Measurements from ENCODE around the gene TMEM74B. TPM values are rescaled to one million over a fixed set of nuclear protein-coding genes. Genes with fewer than 3 reads are reported as not detected.
A peak's percentile ranks its signal among the peaks of the same experiment; 100 is the strongest.

TMEM74B gene
- polyA plus RNA-seq, 4 donors: 1.5 to 5.5 (median 3.7) TPM

DNA sequence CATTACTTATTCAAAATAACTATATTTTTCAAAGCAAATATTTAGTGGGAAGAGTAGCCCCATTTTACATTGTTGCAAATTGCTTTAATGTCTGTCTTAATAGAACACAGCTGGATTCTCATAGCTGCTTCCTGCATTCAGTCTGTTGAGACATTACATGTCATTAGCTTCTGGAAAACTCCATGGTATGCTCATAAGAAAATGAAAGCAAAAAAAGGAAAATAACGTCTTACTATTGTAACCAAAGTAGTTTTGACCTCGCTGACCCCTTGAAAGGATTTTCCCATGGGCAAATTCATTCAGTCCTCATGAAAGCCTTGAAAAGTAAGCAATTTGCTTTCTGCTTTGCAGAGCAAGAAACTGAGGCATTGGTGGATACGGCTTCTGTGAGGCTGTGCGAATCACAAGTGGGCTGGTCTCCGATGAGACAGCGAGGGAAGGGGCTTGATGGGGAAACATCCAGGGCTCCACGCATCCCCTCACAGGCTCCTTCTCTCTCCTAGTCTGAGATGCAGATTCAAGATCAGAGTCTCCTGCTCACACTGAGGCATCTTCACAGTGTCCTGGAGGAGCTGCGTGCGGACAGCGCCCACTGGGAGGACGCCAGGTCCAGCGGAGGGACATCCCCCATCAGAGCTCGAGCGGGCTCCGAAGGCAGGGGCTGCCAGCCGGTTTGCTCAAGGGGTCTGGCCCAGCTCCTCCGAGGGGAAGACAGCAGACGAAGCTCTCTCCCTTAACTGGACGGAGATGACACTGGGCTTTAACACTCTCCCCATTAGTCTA lies 21.8 kb upstream of the TMEM74B start:
- DNase-seq (ENCODE audit: low read depth in 4 of 4, low spot score in 2 of 4): no peak

DNA sequence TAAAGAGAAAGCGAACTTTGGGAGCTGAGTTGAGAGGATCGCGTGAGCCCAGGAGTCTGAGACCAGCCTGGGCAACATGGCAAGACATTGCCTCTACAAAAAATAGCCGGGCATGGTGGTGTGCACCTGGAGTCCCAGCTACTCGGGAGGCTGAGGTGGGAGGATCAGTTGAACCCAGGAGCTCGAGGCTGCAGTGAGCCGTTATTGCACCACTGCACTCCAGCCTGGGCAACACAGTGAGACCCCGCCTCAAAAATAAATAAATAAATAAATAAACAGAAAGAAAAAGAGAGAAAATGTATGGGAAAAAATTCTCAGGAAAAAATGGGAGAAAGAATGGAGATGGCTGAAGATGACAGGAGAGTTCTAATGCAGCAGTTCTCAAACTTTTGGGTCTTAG lies 21.0 kb upstream of the TMEM74B start:
- no peak for DNase-seq (ENCODE audit: low read depth in 4 of 4, low spot score in 2 of 4)

DNA sequence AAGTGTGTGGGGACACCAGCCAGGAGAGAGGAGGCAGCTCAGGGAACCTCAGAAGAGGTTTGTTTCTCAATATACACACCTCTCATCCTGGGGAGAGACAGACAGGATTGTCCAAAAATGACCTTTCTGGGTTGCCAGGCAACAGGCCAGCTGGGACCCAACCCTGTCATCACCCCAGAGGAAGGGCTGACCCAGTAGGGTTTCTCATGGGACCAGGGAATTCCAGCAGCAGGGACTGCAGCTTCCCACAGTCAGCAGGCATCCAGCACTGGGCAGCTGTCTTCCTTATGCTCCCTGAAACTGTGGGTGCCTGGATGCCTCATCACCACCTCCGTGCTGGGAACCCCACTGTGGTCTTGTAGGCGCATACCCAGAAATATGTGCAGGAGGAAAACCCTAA lies 19.8 kb upstream of the TMEM74B start:
- DNase-seq (ENCODE audit: low read depth in 4 of 4, low spot score in 2 of 4): no peak

DNA sequence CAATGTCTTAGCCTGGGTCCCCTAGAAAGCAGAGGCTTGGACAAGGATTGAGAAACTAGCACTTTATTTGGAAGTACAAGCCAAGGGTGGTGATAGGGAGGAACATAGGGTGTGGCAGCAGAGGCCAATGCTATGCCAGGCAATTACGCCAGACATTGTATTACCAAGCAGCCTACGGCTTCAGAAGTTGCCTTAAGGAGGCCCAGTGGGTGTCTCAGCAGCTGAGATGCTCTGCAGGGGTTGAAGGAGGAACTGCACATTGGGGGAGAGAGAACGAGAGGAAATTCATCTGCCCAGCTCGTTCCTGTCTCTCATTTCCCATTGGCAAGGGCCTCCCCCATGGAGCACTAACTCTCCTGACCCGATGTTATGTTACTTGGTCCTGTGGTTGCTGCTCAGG lies 19.3 kb upstream of the TMEM74B start:
- no peak for DNase-seq (ENCODE audit: low read depth in 4 of 4, low spot score in 2 of 4)

DNA sequence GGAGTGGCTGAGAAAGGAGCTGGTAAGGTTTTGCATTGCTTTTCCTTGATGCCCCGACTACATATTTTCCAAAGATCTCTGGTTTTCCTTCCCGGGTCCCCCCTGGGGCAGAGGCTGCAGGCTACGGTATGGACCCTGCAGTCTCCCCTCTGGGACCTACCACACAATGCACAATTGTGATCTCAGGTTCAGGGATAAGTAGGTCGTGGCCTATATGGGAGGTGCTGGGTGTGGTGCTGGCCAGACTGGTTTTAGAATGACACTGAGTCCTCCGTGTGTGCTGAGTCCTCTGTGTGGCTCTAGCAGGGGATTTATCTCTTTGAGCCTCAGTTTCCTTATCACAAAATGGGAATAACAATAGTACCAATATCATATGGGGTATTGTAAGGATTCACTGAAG lies 18.8 kb upstream of the TMEM74B start:
- no peak for DNase-seq (ENCODE audit: low read depth in 4 of 4, low spot score in 2 of 4)

DNA sequence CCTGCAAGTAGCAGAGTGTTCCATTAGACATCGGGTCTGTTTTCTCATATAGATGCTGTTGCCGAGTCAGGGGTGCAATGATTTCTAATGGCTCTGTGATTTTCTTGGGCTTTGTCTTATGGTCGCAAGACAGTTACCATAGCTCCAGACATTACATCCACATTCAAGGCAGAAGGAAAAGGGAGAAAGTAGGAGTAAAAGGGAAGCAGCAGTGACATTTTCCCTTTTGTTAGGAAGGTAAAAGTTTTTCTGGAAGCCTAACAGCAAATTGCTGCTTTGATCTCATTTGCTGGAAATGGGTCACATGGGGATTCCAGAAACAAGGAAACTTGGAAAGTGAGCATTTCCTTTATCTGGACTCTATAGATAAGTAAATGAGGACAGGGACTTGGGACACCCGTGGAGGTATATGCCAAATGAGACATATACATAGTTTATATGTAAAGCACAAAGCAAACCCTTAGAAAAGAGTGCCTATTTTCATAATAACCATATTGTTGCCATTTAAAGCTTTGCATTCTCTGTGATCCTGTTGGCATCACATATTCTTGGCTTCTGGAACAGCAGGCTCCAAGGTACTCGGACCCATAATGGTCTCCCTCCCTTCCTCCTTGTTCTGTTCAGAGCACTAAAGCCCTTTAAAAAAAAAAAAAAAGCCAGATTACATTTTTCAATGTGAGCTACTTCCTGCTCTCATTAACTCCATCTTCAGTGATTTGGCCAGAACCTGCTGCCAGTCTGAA lies 18.2 kb upstream of the TMEM74B start, which contains the start of gene C20orf202:
C20orf202 (plus strand) TSS at position 693 of the 743 bp plus-strand sequence. CDS start 132 bp downstream, outside the sequence.
- DNase-seq (ENCODE audit: low read depth in 4 of 4, low spot score in 2 of 4): no peak

DNA sequence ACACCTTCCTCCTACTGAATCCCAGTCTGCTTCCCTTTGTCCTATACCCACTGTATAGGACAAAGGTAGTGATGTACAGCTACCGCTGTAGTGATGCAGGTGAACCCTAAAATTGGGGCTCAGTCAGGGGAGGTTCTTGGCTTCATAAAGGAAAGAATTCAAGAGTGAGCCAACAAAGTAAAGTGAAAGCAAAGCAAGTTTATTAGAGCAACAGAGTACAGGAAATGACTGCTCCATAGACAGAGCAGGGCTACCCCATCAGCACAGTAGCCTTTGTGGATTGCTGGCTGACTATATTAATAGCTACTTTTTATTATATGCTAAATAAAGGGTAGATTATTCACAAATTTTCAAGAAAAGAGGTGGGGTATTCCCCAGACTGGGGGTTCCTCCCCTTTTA lies 15.2 kb upstream of the TMEM74B start:
- DNase-seq (ENCODE audit: low read depth in 4 of 4, low spot score in 2 of 4): no peak

DNA sequence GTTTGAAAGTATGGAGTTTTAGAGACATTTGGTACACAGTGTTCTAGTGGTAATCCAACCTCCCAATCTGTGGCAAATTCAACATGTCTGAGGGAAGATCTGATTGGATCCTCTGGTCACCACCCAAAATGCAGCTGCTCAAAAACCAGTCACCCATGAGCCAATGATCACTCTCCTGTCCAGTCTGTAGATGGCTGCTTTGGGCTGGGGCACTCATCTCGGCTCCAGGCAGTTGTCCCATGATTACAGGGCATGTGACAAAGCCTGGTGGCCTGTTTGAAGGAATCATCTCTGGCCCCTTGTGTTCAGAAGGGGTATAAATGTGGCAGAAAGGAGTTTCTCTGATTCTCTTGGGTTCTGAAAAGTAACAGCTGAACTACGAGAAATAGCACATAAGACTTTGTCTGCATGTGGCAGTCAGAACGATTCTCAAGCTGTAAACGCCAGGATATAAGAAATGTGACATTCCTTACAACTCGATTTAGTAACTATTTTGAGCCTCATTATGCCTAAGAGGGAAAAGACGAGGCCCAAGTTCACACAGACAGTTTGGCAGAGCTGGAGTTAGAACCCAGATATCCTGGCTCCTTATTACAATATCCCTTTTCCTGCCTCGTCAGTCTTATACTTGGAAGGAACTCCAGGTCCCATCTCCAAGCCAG lies 14.6 kb upstream of the TMEM74B start:
- DNase-seq (ENCODE audit: low read depth in 4 of 4, low spot score in 2 of 4): no peak

DNA sequence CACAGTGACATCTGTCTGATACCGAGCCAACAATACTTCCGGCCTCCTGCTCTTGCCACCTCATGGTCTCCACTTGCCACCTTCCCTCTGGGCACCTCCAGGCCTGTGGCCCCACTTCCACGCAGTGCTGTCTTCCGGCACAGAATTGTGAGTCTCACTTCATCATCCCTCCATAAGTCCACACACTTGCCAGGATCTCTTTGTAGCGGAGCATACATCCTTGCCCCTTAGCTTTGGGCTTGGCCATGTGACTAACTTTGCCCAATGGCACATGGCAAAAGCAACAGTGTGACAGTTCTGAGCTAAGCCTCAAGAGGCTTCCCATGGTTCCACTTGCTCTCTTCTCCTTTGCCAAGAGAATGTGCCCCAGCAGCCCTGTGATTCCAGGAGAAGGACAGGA lies 14.0 kb upstream of the TMEM74B start:
- no peak for DNase-seq (ENCODE audit: low read depth in 4 of 4, low spot score in 2 of 4)

DNA sequence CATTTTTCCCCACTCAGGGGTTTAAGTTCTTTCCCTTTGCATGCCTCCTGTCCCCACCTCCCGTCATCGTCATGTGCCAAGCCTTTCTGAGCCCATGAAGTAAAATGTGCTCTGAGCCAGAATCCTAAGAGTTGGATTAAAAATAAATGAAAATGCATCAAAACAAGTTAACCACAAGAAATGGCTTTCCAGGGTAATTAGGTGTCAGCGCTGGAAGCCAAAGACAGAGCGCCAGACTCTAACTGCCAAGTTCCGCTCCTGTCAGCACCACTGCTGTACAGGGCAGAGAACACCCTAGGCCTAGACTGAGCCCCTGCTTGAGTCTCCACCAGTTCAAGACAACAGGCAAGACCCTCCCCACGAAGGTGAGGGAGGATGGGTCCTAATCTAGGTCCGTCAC lies 13.0 kb upstream of the TMEM74B start:
- no peak for DNase-seq (ENCODE audit: low read depth in 4 of 4, low spot score in 2 of 4)

DNA sequence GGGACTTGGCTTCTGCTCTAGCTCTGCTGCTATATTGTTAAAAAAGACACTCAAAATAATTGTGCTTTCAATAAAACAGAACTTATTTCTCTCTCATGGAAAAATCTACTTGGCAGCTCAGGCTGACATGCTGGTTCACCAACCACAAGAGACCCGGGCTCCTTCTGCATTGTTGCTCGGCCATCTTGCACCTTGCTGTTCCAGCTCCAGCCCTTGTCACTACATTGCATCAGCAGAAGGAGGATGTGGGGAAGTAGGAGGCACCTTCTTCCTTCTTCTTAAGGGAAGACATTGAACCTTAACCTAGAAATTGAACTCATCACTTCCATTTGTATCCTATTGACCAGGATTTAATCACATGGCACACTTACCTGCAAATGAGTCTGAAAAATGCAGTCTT lies 11.9 kb upstream of the TMEM74B start:
- no peak for DNase-seq (ENCODE audit: low read depth in 4 of 4, low spot score in 2 of 4)

DNA sequence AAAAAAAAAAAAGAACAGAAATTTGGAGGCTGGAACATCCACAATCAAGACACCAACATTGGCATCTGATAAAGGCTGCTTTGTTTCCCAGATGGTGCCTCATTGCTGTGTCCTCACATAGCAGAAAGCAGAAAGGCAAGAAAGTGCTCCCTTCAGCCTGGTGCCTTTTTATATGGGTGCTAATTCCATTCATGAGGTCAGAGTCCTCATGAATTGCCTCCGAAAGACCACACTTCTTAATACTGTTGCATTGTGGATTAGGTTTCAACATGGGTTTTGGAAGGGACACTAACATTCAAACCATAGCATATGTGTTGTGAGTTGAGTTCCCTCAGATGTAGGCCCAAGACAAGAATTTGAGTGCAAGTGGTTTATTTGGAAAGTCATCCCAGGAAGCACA lies 10.4 kb upstream of the TMEM74B start:
- DNase-seq (ENCODE audit: low read depth in 4 of 4, low spot score in 2 of 4): no peak

DNA sequence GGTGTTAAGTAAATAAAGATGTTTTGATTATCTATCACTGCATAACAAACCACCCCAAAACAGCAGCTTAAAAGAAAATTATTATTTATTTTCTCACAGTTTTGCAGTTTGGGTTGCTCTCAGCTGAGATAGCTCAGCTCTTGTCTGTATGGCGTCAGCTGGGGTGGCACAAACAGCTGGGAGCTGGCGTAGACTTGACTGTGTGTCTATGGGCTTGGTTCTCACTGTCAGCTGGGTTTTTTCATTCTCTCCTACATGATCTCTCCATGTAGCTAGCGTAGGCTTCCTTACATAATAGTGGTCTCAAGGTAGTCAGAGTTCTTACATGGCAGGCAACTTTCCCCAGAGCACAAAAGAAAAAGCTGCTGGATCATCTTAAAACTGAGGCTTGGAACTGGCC lies 6.5 kb upstream of the TMEM74B start:
- DNase-seq (ENCODE audit: low read depth in 4 of 4, low spot score in 2 of 4): no peak

DNA sequence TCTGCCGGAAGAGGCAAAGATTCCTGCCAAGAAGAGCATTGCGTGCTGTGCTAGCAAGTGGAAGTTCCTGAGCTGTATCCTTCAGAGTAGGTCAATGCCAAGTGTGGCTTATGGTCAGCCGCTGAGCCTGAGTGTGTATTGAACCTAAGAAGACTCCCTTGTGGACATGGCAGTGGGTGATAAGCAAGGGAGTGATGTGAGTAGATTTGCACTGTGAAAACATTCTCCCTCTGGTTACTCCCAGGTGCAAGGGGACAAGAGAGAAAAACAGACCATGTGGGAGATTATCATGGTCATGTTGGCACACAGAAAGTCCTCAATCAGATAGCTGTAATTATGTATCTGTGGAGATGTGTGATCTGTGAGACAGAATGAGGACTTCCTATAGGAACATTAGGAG lies 6.1 kb upstream of the TMEM74B start:
- no peak for DNase-seq (ENCODE audit: low read depth in 4 of 4, low spot score in 2 of 4)

DNA sequence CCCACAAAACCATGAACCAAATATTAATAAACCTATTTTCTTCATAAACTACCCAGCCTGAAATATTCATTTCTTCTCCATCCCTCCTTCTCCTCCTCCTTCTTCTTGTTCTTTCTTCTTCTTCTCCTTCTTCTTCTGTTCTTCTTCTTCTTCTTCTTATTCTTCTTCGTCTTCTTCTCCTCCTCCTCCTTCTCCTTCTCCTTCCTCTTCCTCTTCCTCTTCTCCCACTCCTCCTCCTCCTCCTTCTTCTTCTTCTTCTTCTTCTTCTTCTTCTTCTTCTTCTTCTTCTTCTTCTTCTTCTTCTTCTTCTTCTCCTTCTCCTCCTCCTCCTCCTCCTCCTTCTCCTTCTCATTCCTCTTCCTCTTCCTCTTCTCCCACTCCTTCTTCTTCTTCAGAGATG lies 5.0 kb upstream of the TMEM74B start:
- DNase-seq (ENCODE audit: low read depth in 4 of 4, low spot score in 2 of 4): no peak

DNA sequence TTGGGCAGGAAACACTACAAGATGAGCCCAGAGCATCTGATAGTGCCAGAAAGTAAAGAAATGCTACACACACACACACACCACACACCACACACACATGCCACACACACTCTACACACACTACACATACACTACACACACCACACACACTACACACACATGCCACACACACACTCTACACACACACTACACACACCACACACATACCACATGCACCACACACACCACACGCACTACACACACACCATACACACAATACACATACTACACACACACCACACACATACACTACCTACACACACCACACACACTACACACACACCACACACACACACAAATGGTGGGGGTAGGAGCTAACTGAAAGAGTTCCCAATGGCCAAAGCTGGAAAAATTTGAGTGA lies 3.6 kb upstream of the TMEM74B start:
- no peak for DNase-seq (ENCODE audit: low read depth in 4 of 4, low spot score in 2 of 4)

DNA sequence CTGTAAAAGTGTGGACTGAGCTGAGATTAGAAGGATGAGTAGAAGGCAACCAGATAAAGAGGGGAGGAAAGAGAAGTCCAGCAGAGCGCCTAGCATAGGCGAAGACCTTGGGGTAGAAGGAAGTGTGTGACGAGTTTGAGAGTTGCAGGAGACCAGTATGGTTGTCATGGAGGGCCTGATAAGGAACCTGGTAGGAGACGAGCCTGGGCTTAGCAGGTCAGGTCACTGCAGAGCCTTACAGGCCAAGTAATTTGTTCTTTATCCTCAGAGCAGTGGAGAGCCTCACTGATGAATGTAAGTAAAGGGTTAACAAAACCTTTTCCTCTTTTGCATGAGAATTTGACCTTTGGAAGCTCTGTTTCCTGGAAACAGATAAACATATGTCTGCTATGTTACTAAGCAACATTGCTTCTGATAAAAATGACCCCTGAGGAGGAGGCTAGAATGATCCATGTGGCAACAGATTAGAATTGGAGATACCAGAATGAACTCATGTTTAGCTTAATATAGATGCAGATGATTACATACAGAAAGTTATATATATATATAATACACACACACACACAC lies 2.9 kb upstream of the TMEM74B start:
- no peak for DNase-seq (ENCODE audit: low read depth in 4 of 4, low spot score in 2 of 4)

DNA sequence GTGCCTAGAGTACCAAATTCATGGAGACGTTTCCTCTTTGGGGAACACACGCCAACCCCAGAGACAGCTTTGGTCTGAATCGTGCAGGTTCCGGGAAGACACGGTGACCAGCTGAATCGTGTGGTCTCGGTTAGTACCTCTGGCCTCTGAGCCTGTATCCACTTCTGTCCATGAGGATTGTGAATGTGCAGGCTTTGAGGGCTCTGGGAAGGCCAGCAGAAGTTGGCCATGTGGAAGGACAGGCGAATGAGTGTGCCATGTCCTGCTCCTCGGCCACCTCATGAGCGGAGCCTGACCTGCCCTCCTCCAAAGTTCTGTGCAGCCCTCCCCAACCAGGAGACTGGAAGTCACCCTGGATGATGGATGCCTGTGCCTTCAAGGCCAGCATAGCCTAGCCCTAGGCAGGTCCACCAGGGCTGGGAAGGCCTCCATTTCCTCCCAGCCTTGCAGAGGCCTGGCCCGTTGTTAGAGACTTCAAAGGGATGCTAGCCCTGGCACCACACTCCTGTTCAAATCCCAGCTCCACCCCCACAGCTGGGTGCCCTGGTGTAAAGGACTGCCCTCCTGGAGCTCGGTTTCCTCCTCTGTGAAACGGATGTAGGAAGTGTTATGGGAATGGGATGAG lies 1.7 kb upstream of the TMEM74B start:
- DNase-seq (ENCODE audit: low read depth in 4 of 4, low spot score in 2 of 4): no peak

DNA sequence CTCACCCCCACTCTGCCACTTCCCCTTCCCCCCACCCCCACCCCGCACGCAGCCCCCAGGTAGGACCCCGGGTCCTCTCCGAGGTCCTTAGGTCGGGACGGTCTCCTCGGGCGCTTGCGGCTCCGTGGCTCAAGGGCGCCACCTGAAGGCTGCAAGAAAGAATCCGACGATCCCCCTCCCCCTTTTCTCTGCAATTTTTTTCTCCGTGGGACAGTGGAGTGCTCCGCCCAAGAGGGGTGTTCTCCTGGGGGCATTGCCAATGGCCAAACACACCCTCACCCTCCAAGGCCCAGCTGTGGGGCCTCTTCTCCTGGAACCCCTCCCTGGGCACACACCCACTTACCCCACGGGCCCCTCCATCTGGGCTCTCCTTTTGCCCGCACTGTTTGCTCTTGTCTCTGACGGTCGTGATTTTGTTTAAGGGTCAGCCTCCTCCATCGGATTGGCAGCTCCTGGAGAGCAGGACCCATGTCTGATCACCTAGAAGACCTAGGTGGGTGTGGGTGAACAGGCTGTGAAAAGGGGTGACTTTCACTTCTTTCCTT lies 1.1 kb upstream of the TMEM74B start:
- DNase-seq (ENCODE audit: low read depth in 4 of 4, low spot score in 2 of 4): peak in 1 of 4 donors; percentile 20

DNA sequence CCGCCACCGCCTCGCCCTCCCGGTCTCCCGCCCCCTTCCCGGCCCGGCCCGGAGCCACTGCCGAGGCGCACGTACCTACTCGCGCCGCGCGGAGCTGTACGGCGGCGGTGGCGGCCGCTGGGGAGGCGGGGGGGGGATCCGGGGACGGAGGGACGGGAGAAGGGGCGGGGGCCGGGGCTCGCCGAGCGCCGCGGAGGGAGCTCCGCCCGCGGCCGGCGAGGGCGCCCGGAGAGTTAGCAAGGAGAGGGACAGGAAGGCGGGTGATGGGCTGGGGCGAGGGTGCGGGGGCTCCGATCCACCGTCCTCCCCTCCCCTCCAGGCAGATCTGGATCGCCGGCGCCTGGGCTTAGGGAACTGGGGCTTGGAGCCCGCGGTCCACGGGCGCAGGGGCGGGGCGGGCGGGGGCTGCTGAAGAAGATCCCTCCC lies 548 bp upstream of the TMEM74B start:
- DNase-seq (ENCODE audit: low read depth in 4 of 4, low spot score in 2 of 4): no peak

DNA sequence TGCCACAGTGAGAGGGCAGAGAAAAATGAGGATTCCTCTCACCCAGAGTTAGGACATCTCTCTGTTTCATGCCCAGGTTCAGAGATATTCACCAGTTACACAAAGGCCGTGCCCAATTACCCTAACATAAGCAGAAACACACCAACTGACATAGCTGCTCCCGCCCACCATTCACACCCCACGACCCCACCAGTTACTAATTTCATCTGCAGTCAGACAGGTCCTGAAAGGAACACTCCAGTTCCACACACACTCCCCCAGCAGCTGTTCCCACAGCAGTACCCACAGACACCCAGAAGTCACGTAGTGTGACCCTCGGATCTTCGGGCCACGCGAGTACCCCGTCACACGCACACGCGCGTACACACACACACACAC lies 532 bp downstream of the TMEM74B start:
- DNase-seq (ENCODE audit: low read depth in 4 of 4, low spot score in 2 of 4): no peak

Data from left renal cortex interstitium (tissue), 4 donors.